BE2C (cell line): Measurements from ENCODE around the gene KCNJ6.

Experiments used
- DNase-seq: peaks from one replicate; pipeline ENCODE4 v3.0.0-alpha.2; 2020
- H3K27me3 ChIP-seq: fragments of 250-450 bp; sonication (Bioruptor Pico); 2 replicates; pipeline ENCODE4 v1.5.1; 2020; ENCODE audit warnings: mild to moderate bottlenecking
- H3K36me3 ChIP-seq: fragments of 250-450 bp; sonication (Bioruptor Pico); 2 replicates; pipeline ENCODE4 v1.5.1; 2020; ENCODE audit warnings: mild to moderate bottlenecking
- H3K4me1 ChIP-seq: fragments of 250-450 bp; sonication (Bioruptor Pico); 2 replicates; pipeline ENCODE4 v1.5.1; 2020
- H3K4me3 ChIP-seq: 2 replicates; pipeline ENCODE4 v1.5.1; 2011; ENCODE audit warnings: low read depth, low read length
- H3K9me3 ChIP-seq: fragments of 250-450 bp; sonication (Bioruptor Pico); 2 replicates; pipeline ENCODE4 v1.5.1; 2020
- CTCF ChIP-seq: IDR thresholded peaks from 2 replicates; pipeline ENCODE4 v1.5.1; 2012; ENCODE audit warnings: mild to moderate bottlenecking, low read depth, low read length

The KCNJ6 gene

DNA sequence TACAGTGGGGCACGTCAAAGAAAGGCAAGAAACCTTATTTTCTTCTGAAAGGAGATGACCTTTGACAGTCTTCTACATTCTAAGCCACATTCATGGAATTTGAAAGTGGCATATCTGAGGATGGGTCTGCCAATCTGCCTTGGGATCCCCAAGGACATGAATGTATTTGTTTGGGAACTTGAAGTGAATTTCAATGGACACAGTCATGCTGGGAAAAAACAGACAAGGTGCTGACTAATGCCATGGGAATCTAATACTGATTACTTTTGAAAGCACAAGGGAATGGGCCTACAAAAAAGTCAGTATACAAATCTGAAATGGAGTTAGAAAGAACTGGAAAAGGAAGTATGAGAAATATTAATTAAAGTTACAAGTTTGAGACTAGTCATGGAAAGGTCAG lies 128.8 kb downstream of the KCNJ6 start:
- Histone ChIP-seq H3K27me3 (peaks cover 6% of the 10 kb centered on the region; the same call in 1 of the 2 replicates), H3K4me3 (no peak overlapping the region), H3K4me1 (no peaks in the 10 kb centered on the region), H3K36me3 (no peaks in the 10 kb centered on the region), H3K9me3 (no peaks in the 10 kb centered on the region)
- no peak for DNase-seq
- TF ChIP-seq CTCF, result no peak

GRCh38 chr21:37784591-37785318 lies 131.5 kb downstream of the KCNJ6 start:
- Histone ChIP-seq H3K36me3 (no peaks in the 10 kb centered on the region), H3K4me3 (no peak overlapping the region), H3K9me3 (no peaks in the 10 kb centered on the region), H3K27me3 (no peaks in the 10 kb centered on the region), H3K4me1 (no peaks in the 10 kb centered on the region)
- TF ChIP-seq CTCF, result no peak
- no peak for DNase-seq

DNA sequence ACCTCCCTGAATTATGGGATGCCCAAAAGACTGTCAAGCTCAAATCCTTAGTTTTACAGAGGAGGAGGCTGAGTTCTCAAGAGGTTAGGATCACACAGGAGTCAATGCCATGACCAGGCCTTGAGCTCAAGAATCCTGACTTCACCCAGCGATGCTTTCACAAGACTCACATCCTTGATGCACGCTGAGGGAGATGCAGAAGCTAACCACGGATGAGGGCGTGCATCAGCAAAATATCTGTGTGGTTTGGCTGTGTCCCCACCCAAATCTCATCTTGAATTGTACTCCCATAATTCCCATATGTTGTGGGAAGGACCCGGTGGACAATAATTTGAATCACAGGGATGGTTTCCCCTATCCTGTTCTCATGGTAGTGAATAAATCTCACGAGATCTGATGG lies 133.2 kb downstream of the KCNJ6 start:
- no peak for TF ChIP-seq CTCF
- Histone ChIP-seq H3K36me3 (no peaks in the 10 kb centered on the region), H3K4me1 (no peaks in the 10 kb centered on the region), H3K9me3 (no peaks in the 10 kb centered on the region), H3K4me3 (no peak overlapping the region), H3K27me3 (no peaks in the 10 kb centered on the region)
- DNase-seq, result no peak

GRCh38 chr21:37780991-37781983 lies 135.0 kb downstream of the KCNJ6 start:
- no peak overlapping the region for H3K4me3 ChIP-seq
- no peaks in the 10 kb centered on the region for H3K4me1 ChIP-seq
- DNase-seq, result no peak
- H3K27me3 ChIP-seq, result no peaks in the 10 kb centered on the region
- no peaks in the 10 kb centered on the region for H3K9me3 ChIP-seq
- TF ChIP-seq CTCF, result no peak
- H3K36me3 ChIP-seq, result no peaks in the 10 kb centered on the region

- H3K27me3 ChIP-seq, result no peaks in the 10 kb centered on the region
- no peaks in the 10 kb centered on the region for H3K4me1 ChIP-seq
- no peak for TF ChIP-seq CTCF
- H3K36me3 ChIP-seq, result no peaks in the 10 kb centered on the region
- no peaks in the 10 kb centered on the region for H3K9me3 ChIP-seq
- H3K4me3 ChIP-seq, result no peak overlapping the region
- DNase-seq, result no peak
Measured at GRCh38 chr21:37771181-37771580, 145.1 kb downstream of the KCNJ6 start.

DNA sequence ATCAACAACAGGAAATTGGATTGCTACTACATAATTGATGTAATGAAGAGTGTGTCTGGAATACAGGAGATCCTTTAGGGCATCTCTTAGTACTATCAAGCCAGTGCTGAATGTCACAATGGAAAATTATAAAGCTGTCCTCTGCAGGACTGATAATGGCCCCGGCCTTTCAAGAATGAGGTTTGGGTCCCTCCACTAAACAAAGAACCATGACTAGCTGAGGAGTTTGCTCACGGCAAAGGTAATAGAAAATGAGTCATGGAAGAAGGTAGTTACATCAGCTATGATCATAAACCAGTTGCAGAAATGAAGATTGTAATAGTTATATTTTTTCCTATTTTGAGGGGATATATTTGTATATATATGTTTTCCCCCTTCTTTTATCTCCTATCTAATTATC lies 145.8 kb downstream of the KCNJ6 start:
- TF ChIP-seq CTCF, result no peak
- Histone ChIP-seq H3K36me3 (no peaks in the 10 kb centered on the region), H3K9me3 (no peaks in the 10 kb centered on the region), H3K4me3 (no peak overlapping the region), H3K27me3 (no peaks in the 10 kb centered on the region), H3K4me1 (no peaks in the 10 kb centered on the region)
- DNase-seq, result no peak
